WTC11 (cell line): ENCODE results near the gene CGB3. TPM values are rescaled to one million over a fixed set of nuclear protein-coding genes. Genes with fewer than 3 reads are reported as not detected.

Source experiments
- ATAC-seq: fragments of 200-7000 bp; cut with Tn5 transposase; 2 replicates; pipeline ENCODE4 v1.10.0; 2021; ENCODE audit warnings: mild to moderate bottlenecking, moderate library complexity
- CTCF ChIA-PET: fragments of 300-600 bp; sonication (Branson Sonifier 250); formaldehyde crosslinking; loops from one replicate; lab custom pipeline; 2021; ENCODE audit warnings: antibody characterized with exemption; lab: Charles Lee
- POLR2A ChIA-PET: fragments of 350-600 bp; sonication (Branson Sonifier 250); formaldehyde crosslinking; loops from one replicate; lab custom pipeline; 2021; ENCODE audit warnings: antibody characterized with exemption; lab: Charles Lee
- DNase-seq: peaks from one replicate; pipeline ENCODE4 v3.0.0; 2021; ENCODE audit warnings: low spot score
- H3K27ac Mint-ChIP-seq: 2 replicates; pipeline ENCODE4 v1.8.0; 2021; ENCODE audit warnings: mixed read lengths
- H3K27me3 Mint-ChIP-seq: 2 replicates; pipeline ENCODE4 v1.8.0; 2021; ENCODE audit warnings: low read depth, mild to moderate bottlenecking, moderate library complexity, mixed read lengths
- H3K36me3 Mint-ChIP-seq: 2 replicates; pipeline ENCODE4 v1.8.0; 2021; ENCODE audit warnings: mixed read lengths
- H3K4me1 Mint-ChIP-seq: 2 replicates; pipeline ENCODE4 v1.8.0; 2022; ENCODE audit warnings: mixed read lengths
- H3K4me3 Mint-ChIP-seq: 2 replicates; pipeline ENCODE4 v1.8.0; 2021; ENCODE audit warnings: mild to moderate bottlenecking, moderate library complexity, mixed read lengths
- H3K9me3 Mint-ChIP-seq: 2 replicates; pipeline ENCODE4 v1.8.0; 2021; ENCODE audit warnings: mixed read lengths
- CBFB ChIP-seq: sonication (generic); formaldehyde crosslinking; IDR thresholded peaks from 2 replicates; pipeline ENCODE4 v1.8.1; 2022; ENCODE audit warnings: mild to moderate bottlenecking, low read depth, missing genetic modification reagents
- EMX1 ChIP-seq: fragments of 250-450 bp; sonication (Bioruptor Pico); IDR thresholded peaks from 2 replicates; pipeline ENCODE4 v1.8.0; 2021; ENCODE audit warnings: mild to moderate bottlenecking
- ESRRA ChIP-seq: sonication (generic); formaldehyde crosslinking; IDR thresholded peaks from 2 replicates; pipeline ENCODE4 v1.8.1; 2022; ENCODE audit warnings: mild to moderate bottlenecking, missing genetic modification reagents, borderline replicate concordance
- MYBL2 ChIP-seq: sonication (generic); formaldehyde crosslinking; IDR thresholded peaks from 2 replicates; pipeline ENCODE4 v1.8.1; 2023; ENCODE audit warnings: mild to moderate bottlenecking, moderate library complexity, missing genetic modification reagents
- NFYB ChIP-seq: sonication (generic); formaldehyde crosslinking; conservative IDR thresholded peaks from 2 replicates; pipeline ENCODE4 v1.8.0; 2022; ENCODE audit warnings: low read depth, missing genetic modification reagents
- PRRX2 ChIP-seq: fragments of 250-450 bp; sonication (Bioruptor Pico); IDR thresholded peaks from 2 replicates; pipeline ENCODE4 v1.8.0; 2021; ENCODE audit warnings: mild to moderate bottlenecking
- ZNF281 ChIP-seq: sonication (generic); formaldehyde crosslinking; IDR thresholded peaks from 2 replicates; pipeline ENCODE4 v1.8.0; 2023; ENCODE audit warnings: mild to moderate bottlenecking, missing genetic modification reagents
- ZNF425 ChIP-seq: fragments of 250-450 bp; sonication (Bioruptor Pico); conservative IDR thresholded peaks from 2 replicates; pipeline ENCODE4 v1.9.0; 2021; ENCODE audit warnings: mild to moderate bottlenecking
- total RNA-seq: library from RNA; stranded (reverse); gene quantifications from 3 replicates; pipeline ENCODE4 v1.2.3, GENCODE V29; 2021
- TF ChIP-seq, protein P1 (sequence below): sonication (generic); formaldehyde crosslinking; IDR thresholded peaks from 2 replicates; pipeline ENCODE4 v1.8.1; 2023; ENCODE audit warnings: mild to moderate bottlenecking, missing genetic modification reagents, moderate library complexity
- TF ChIP-seq, protein P2 (sequence below): sonication (generic); formaldehyde crosslinking; IDR thresholded peaks from 2 replicates; pipeline ENCODE4 v1.8.1; 2022; ENCODE audit warnings: missing genetic modification reagents, borderline replicate concordance
- TF ChIP-seq, protein P3 (sequence below): sonication (generic); formaldehyde crosslinking; IDR thresholded peaks from 2 replicates; pipeline ENCODE4 v1.8.0; 2023; ENCODE audit warnings: missing genetic modification reagents, mild to moderate bottlenecking, borderline replicate concordance

The CGB3 gene
- total RNA-seq, 1 experiment from 2014 or later, result not detected

GRCh38 chr19:48992581-48993174, 31.5 kb downstream of the CGB3 start:
- H3K36me3 Mint-ChIP-seq, result peaks cover 24% of the 10 kb centered on the region
- H3K4me1 Mint-ChIP-seq, result peaks cover 33% of the 10 kb centered on the region
- DNase-seq (no peak), ATAC-seq (peak; percentile 1; the same call in 1 of the 2 replicates)
- H3K4me3 Mint-ChIP-seq, result peak overlapping the region; percentile 99
- H3K9me3 Mint-ChIP-seq, result no peaks in the 10 kb centered on the region
- H3K27ac Mint-ChIP-seq, result peak overlapping the region; percentile 95
- TF ChIP-seq PRRX2, result no peak
- no peak for TF ChIP-seq EMX1 (CRISPR knock-in tag)
- TF ChIP-seq ESRRA (CRISPR knock-in tag), result 0 out of 2 replicates have a peak, but pooled peaks have one; percentile 42
- ChIA-PET POLR2A (interaction anchor here (0.5 to 2.1 kb wide), 11 partner anchors 9 to 519 kb away, joined by 3 to 10 read pairs (median 5); no protein-coding TSS in a partner anchor), CTCF (interaction anchor here (0.6 to 3.4 kb wide), 55 partner anchors 9 to 499 kb away, joined by 3 to 60 read pairs (median 7); partner anchors contain the start of genes CA11, CGB2, CGB7 and DHDH)
- no peaks in the 10 kb centered on the region for H3K27me3 Mint-ChIP-seq

- Mint-ChIP-seq H3K4me3 (peak overlapping the region; percentile 99), H3K36me3 (peaks cover 24% of the 10 kb centered on the region), H3K4me1 (peaks cover 33% of the 10 kb centered on the region), H3K9me3 (no peaks in the 10 kb centered on the region), H3K27ac (peak overlapping the region; percentile 95), H3K27me3 (no peaks in the 10 kb centered on the region)
- ATAC-seq (peak; percentile 10), DNase-seq (no peak)
- ChIA-PET CTCF (interaction anchor here (0.9 to 3.4 kb wide), 19 partner anchors 8 to 218 kb away, joined by 3 to 60 read pairs (median 11); partner anchors contain the start of genes CGB2, CGB7, DHDH and LHB), POLR2A (interaction anchor here (0.5 to 2.1 kb wide), 4 partner anchors 21 to 538 kb away, joined by 3 to 10 read pairs (median 5); no protein-coding TSS in a partner anchor)
- TF ChIP-seq ZNF281, result no peak
Measured at GRCh38 chr19:48991873-48992580, 32.1 kb downstream of the CGB3 start.

- POLR2A ChIA-PET, result no interaction called here
- DNase-seq, result no peak
- no peak for ATAC-seq
- Mint-ChIP-seq H3K4me3 (no peak overlapping the region), H3K4me1 (peaks cover 33% of the 10 kb centered on the region), H3K27me3 (no peaks in the 10 kb centered on the region), H3K36me3 (peaks cover 24% of the 10 kb centered on the region), H3K27ac (no peak overlapping the region), H3K9me3 (no peaks in the 10 kb centered on the region)
- TF ChIP-seq, protein P1, sequence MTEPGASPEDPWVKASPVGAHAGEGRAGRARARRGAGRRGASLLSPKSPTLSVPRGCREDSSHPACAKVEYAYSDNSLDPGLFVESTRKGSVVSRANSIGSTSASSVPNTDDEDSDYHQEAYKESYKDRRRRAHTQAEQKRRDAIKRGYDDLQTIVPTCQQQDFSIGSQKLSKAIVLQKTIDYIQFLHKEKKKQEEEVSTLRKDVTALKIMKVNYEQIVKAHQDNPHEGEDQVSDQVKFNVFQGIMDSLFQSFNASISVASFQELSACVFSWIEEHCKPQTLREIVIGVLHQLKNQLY, result no peak
- TF ChIP-seq ZNF425 (CRISPR knock-in tag), result no peak
- TF ChIP-seq ZNF281, result no peak
- TF ChIP-seq, protein P2, sequence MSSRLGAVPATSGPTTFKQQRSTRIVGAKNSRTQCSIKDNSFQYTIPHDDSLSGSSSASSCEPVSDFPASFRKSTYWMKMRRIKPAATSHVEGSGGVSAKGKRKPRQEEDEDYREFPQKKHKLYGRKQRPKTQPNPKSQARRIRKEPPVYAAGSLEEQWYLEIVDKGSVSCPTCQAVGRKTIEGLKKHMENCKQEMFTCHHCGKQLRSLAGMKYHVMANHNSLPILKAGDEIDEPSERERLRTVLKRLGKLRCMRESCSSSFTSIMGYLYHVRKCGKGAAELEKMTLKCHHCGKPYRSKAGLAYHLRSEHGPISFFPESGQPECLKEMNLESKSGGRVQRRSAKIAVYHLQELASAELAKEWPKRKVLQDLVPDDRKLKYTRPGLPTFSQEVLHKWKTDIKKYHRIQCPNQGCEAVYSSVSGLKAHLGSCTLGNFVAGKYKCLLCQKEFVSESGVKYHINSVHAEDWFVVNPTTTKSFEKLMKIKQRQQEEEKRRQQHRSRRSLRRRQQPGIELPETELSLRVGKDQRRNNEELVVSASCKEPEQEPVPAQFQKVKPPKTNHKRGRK, result no peak
- no peak for TF ChIP-seq NFYB (CRISPR knock-in tag)
- TF ChIP-seq, protein P3, sequence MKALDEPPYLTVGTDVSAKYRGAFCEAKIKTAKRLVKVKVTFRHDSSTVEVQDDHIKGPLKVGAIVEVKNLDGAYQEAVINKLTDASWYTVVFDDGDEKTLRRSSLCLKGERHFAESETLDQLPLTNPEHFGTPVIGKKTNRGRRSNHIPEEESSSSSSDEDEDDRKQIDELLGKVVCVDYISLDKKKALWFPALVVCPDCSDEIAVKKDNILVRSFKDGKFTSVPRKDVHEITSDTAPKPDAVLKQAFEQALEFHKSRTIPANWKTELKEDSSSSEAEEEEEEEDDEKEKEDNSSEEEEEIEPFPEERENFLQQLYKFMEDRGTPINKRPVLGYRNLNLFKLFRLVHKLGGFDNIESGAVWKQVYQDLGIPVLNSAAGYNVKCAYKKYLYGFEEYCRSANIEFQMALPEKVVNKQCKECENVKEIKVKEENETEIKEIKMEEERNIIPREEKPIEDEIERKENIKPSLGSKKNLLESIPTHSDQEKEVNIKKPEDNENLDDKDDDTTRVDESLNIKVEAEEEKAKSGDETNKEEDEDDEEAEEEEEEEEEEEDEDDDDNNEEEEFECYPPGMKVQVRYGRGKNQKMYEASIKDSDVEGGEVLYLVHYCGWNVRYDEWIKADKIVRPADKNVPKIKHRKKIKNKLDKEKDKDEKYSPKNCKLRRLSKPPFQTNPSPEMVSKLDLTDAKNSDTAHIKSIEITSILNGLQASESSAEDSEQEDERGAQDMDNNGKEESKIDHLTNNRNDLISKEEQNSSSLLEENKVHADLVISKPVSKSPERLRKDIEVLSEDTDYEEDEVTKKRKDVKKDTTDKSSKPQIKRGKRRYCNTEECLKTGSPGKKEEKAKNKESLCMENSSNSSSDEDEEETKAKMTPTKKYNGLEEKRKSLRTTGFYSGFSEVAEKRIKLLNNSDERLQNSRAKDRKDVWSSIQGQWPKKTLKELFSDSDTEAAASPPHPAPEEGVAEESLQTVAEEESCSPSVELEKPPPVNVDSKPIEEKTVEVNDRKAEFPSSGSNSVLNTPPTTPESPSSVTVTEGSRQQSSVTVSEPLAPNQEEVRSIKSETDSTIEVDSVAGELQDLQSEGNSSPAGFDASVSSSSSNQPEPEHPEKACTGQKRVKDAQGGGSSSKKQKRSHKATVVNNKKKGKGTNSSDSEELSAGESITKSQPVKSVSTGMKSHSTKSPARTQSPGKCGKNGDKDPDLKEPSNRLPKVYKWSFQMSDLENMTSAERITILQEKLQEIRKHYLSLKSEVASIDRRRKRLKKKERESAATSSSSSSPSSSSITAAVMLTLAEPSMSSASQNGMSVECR (CRISPR knock-in tag), result no peak
- TF ChIP-seq CBFB (CRISPR knock-in tag), result no peak
- no peak for TF ChIP-seq MYBL2 (CRISPR knock-in tag)
- TF ChIP-seq ESRRA (CRISPR knock-in tag), result no peak
- CTCF ChIA-PET, result interaction anchor here (1.1 to 3.4 kb wide), 6 partner anchors 9 to 208 kb away, joined by 3 to 60 read pairs (median 16); partner anchors contain the start of gene CGB7
Measured at GRCh38 chr19:48991011-48991609, 33.0 kb downstream of the CGB3 start.
